Measurements from ENCODE around the gene ATP5PD. TPM values are rescaled to one million over a fixed set of nuclear protein-coding genes. Genes with fewer than 3 reads are reported as not detected.
A peak's percentile ranks its signal among the peaks of the same experiment; 100 is the strongest.
"Not testable (repeated sequence)": the region's sequence is repeated elsewhere in the genome, so short reads cannot be mapped to it uniquely, and the experiment has no call there.

ATP5PD gene
- total RNA-seq, 1 donor from 2014 or later, result 809 TPM

DNA sequence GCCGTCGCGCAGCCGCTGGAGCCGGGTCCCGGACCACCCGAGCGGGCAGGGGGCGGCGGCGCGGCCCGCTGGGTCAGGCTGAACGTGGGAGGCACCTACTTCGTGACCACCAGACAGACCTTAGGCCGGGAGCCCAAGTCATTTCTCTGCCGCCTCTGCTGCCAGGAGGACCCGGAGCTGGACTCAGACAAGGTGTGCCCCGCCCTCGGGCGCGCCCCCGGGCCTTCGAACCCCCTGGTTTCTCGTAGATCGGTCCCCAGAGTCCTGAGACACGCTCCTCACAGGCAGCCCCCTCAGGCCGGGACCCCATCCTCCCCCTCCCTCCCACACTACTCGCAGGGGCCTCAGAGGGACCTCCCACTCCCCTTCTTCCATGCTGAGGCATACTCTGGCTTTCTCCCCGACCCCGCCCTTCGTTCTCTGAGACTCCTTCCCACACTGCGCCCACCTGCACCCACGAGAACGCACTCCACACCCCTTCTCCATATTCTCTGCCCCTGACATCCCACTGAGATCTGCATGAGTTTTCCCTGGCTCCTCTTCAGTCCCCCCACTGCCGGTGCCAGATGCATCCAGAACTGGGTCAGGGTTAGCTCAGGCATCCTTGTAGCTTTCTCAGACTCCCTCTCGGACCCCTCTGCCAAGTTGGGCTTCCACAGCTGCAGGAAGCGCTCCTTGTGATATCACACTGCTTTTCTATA lies 779 bp upstream of the ATP5PD start:
- Histone ChIP-seq H3K27ac (replicated peaks) (peak overlapping the region; percentile 100), H3K27me3 (ENCODE audit: low read depth) (no peaks in the 10 kb centered on the region), H3K9me3 (replicated peaks) (no peaks in the 10 kb centered on the region), H3K36me3 (peaks cover 19% of the 10 kb centered on the region), H3K4me3 (peak overlapping the region; percentile 99), H3K4me1 (peaks cover 52% of the 10 kb centered on the region)
- TF ChIP-seq, protein P1, sequence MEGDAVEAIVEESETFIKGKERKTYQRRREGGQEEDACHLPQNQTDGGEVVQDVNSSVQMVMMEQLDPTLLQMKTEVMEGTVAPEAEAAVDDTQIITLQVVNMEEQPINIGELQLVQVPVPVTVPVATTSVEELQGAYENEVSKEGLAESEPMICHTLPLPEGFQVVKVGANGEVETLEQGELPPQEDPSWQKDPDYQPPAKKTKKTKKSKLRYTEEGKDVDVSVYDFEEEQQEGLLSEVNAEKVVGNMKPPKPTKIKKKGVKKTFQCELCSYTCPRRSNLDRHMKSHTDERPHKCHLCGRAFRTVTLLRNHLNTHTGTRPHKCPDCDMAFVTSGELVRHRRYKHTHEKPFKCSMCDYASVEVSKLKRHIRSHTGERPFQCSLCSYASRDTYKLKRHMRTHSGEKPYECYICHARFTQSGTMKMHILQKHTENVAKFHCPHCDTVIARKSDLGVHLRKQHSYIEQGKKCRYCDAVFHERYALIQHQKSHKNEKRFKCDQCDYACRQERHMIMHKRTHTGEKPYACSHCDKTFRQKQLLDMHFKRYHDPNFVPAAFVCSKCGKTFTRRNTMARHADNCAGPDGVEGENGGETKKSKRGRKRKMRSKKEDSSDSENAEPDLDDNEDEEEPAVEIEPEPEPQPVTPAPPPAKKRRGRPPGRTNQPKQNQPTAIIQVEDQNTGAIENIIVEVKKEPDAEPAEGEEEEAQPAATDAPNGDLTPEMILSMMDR (IDR thresholded peaks at IDR 0.05; ENCODE audit: borderline replicate concordance), result no peak
- DNase-seq, result peak; percentile 42
- intact Hi-C loops (cut with micrococcal nuclease), result no loop called here

DNA sequence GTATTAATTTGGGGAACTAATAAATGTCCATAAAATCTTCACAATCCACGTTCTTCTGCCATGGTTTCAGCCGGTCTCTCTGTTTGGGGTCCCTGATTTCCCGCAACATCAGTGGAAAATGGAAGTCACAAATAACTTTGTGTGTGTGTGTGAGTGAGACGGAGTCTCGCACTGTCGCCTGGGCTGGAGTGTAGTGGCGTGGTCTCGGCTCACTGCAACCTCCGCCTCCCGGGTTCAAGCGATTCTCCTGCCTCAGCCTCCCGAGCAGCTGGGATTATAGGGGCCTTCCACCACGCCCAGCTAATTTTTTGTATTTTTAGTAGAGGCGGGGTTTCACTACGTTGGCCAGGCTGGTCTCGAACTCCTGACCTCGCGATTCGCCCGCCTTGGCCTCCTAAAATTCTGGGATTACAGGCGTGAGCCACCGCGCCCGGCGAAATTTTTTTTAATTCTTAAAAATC lies 793 bp downstream of the ATP5PD start:
- Histone ChIP-seq H3K36me3 (peaks cover 33% of the 10 kb centered on the region), H3K27ac (replicated peaks) (peak overlapping the region; percentile 100), H3K4me3 (peak overlapping the region; percentile 99), H3K4me1 (peaks cover 52% of the 10 kb centered on the region)
- DNase-seq; H3K9me3 ChIP-seq (replicated peaks); H3K27me3 ChIP-seq (ENCODE audit: low read depth); intact Hi-C loops (cut with micrococcal nuclease): not testable (repeated sequence)

DNA sequence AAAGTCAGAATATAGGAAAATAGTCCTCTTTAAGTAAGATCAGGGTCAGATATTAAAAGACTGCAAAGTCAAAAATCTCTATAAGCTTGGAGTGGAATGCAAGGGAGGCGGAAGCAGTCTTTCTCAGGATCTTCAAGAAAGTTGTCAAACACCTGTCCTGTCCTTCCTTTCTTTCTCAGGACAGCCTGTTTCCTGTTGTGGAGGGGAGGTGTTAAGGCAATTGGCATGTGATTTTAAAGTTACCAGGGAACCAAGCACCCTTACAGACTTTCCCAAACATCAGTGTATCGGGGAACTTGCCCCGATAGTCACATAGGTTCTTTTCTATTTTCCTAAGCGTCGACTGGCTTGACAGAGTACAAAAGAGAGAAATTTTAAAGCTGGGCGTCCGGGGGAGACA lies 2.1 kb downstream of the ATP5PD start:
- intact Hi-C loops (cut with micrococcal nuclease), result no loop called here
- DNase-seq, result no peak
- no peak overlapping the region for H3K4me3 ChIP-seq
- peaks cover 51% of the 10 kb centered on the region for H3K4me1 ChIP-seq
- no peak overlapping the region for H3K27ac ChIP-seq (replicated peaks)
- TF ChIP-seq, protein P1 (IDR thresholded peaks at IDR 0.05; ENCODE audit: borderline replicate concordance), result no peak
- H3K9me3 ChIP-seq (replicated peaks), result no peaks in the 10 kb centered on the region
- H3K36me3 ChIP-seq, result peaks cover 33% of the 10 kb centered on the region
- no peaks in the 10 kb centered on the region for H3K27me3 ChIP-seq (ENCODE audit: low read depth)

DNA sequence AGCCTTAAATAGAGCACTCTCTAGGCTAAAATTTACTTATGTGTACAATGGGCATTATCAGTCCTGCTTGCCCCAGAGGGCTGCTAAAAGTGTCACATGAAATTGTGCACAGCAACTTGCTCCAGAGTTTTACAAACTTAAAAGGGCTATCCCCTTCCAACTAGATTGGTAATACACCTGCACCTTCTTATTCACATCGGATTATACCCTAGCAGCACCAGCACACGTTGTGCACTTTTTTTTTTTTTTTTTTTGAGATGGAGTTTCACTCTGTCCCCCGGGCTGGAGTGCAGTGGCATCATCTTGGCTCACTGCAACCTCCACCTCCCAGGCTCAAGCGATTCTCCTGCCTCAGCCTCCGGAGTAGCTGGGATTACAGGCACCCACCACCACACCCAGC lies 3.0 kb downstream of the ATP5PD start:
- H3K9me3 ChIP-seq (replicated peaks); H3K27ac ChIP-seq (replicated peaks); H3K27me3 ChIP-seq (ENCODE audit: low read depth); DNase-seq; H3K4me3 ChIP-seq; intact Hi-C loops (cut with micrococcal nuclease): not testable (repeated sequence)
- Histone ChIP-seq H3K36me3 (peaks cover 38% of the 10 kb centered on the region), H3K4me1 (peaks cover 42% of the 10 kb centered on the region)

DNA sequence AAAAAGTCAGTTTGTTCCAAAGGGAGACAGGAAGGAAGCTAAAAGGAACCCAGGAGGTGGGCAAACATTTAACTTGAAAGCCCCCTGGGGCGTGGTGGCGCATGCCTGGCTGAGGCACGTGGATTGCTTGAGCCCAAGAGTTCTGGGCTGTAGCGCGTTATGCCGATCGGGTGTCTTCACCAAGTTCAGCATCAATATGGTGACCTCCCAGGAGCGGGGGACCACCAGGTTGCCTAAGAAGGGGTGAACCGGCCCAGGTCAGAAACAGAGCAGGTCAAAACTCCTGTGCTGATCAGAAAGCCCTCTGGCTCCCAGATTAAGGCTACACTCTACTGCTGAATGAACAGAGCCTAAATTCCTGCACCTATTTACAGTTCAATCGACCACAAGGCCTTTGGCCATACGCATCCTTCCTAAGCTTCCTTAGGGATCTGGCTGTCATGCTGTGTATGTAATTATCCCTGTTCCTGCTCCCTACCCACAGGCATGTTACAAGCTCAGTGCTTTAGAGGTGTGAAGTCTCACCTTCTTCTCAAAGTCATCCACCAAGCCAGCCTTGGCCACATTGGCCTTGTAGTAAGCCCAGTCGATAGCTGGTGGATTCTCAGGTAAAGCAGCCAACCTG lies 5.0 kb downstream of the ATP5PD start:
- Histone ChIP-seq H3K36me3 (peaks cover 46% of the 10 kb centered on the region), H3K4me3 (no peak overlapping the region), H3K27me3 (ENCODE audit: low read depth) (no peaks in the 10 kb centered on the region), H3K9me3 (replicated peaks) (no peaks in the 10 kb centered on the region), H3K4me1 (peaks cover 32% of the 10 kb centered on the region), H3K27ac (replicated peaks) (no peak overlapping the region)
- intact Hi-C loops (cut with micrococcal nuclease), result no loop called here
- DNase-seq, result no peak
- TF ChIP-seq, protein P1 (IDR thresholded peaks at IDR 0.05; ENCODE audit: borderline replicate concordance), result no peak

DNA sequence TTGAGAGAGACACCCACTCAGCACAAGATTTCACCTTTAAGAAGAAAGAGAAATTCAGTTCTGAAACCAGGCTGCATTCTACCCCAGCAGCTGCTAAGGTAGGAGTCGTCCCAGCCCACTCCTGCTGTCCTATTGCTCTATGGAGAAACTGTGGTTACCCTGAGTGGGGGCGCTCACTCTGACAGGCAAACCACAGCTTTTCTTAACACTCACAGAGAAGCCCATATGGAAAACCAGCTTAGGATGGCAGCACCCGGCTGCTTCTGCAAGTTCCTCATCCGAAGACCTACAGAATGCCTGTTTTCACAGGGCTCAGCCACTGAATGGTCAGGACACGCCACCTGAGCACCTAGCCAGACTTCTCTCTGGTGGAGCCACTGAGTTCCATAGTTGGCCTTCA lies 7.5 kb downstream of the ATP5PD start:
- TF ChIP-seq, protein P1 (IDR thresholded peaks at IDR 0.05; ENCODE audit: borderline replicate concordance), result no peak
- Histone ChIP-seq H3K36me3 (peaks cover 46% of the 10 kb centered on the region), H3K9me3 (replicated peaks) (no peaks in the 10 kb centered on the region), H3K4me3 (no peak overlapping the region), H3K27ac (replicated peaks) (no peak overlapping the region), H3K4me1 (peaks cover 33% of the 10 kb centered on the region), H3K27me3 (ENCODE audit: low read depth) (no peaks in the 10 kb centered on the region)
- DNase-seq, result no peak
- intact Hi-C loops (cut with micrococcal nuclease), result no loop called here

All from left ventricle myocardium inferior (tissue), 1 donor.